Neural progenitor cell (in vitro differentiated cells): ENCODE results near the gene SF3A1. TPM values are rescaled to one million over a fixed set of nuclear protein-coding genes. Genes with fewer than 3 reads are reported as not detected.
A peak's percentile ranks its signal among the peaks of the same experiment; 100 is the strongest.

ENCODE experiments used
- DNase-seq: peaks from one replicate; pipeline ENCODE4 v3.0.0-alpha.2; 2016; ENCODE audit warnings: low spot score
- H2AFZ ChIP-seq: fragments of 200-600 bp; sonication (generic); replicated peaks from 2 replicates; pipeline ENCODE4 v1.6.1; 2016; ENCODE audit warnings: antibody characterized with exemption
- H3F3A ChIP-seq: fragments of 200-600 bp; sonication (generic); 2 replicates; pipeline ENCODE4 v1.6.1; 2016; ENCODE audit warnings: antibody characterized with exemption, low read depth
- H3K27ac ChIP-seq: fragments of 200-600 bp; sonication (generic); 2 replicates; pipeline ENCODE4 v1.5.1; 2016; ENCODE audit warnings: mild to moderate bottlenecking
- H3K27me3 ChIP-seq: fragments of 200-600 bp; sonication (generic); 2 replicates; pipeline ENCODE4 v1.6.1; 2016; ENCODE audit warnings: mild to moderate bottlenecking, moderate library complexity
- H3K36me3 ChIP-seq: fragments of 200-600 bp; sonication (generic); 2 replicates; pipeline ENCODE4 v1.5.1; 2016
- H3K4me1 ChIP-seq: fragments of 200-600 bp; sonication (generic); 2 replicates; pipeline ENCODE4 v1.6.1; 2016; ENCODE audit warnings: mixed run types
- H3K4me2 ChIP-seq: fragments of 200-600 bp; sonication (generic); 2 replicates; pipeline ENCODE4 v1.6.1; 2016
- H3K4me3 ChIP-seq: fragments of 200-600 bp; sonication (generic); 2 replicates; pipeline ENCODE4 v1.5.1; 2016
- H3K79me2 ChIP-seq: fragments of 200-600 bp; sonication (generic); 2 replicates; pipeline ENCODE4 v1.6.1; 2016; ENCODE audit warnings: low read depth
- H3K9ac ChIP-seq: fragments of 200-600 bp; sonication (generic); 2 replicates; pipeline ENCODE4 v1.6.1; 2016
- H3K9me3 ChIP-seq: fragments of 200-600 bp; sonication (generic); 2 replicates; pipeline ENCODE4 v1.5.1; 2016; ENCODE audit warnings: low read depth
- H4K20me1 ChIP-seq: fragments of 200-600 bp; sonication (generic); 2 replicates; pipeline ENCODE4 v1.6.1; 2016; ENCODE audit warnings: low read depth
- H3K27ac Mint-ChIP-seq: 3 replicates; pipeline ENCODE4 v1.8.0; 2021; ENCODE audit warnings: mixed read lengths
- H3K27me3 Mint-ChIP-seq: 2 replicates; pipeline ENCODE4 v1.8.0; 2022; ENCODE audit warnings: low read depth, mild to moderate bottlenecking, inconsistent platforms, moderate library complexity, mixed read lengths; ENCODE audit not compliant: insufficient read depth
- H3K36me3 Mint-ChIP-seq: 3 replicates; pipeline ENCODE4 v1.8.0; 2021; ENCODE audit warnings: mixed read lengths
- H3K4me1 Mint-ChIP-seq: 3 replicates; pipeline ENCODE4 v1.8.0; 2021; ENCODE audit warnings: mixed read lengths
- H3K4me3 Mint-ChIP-seq: 3 replicates; pipeline ENCODE4 v1.8.0; 2021; ENCODE audit warnings: mild to moderate bottlenecking, moderate library complexity, mixed read lengths
- H3K9me3 Mint-ChIP-seq: 3 replicates; pipeline ENCODE4 v1.8.0; 2020; ENCODE audit warnings: mixed read lengths
- CTCF ChIP-seq: fragments of 200-600 bp; sonication (generic); IDR thresholded peaks from 2 replicates; pipeline ENCODE4 v1.5.1; 2017; ENCODE audit warnings: antibody characterized with exemption, mild to moderate bottlenecking
- EZH2 ChIP-seq: fragments of 200-600 bp; sonication (generic); IDR thresholded peaks from 2 replicates; pipeline ENCODE4 v1.6.1; 2017; ENCODE audit warnings: antibody characterized with exemption, mild to moderate bottlenecking, moderate library complexity
- EZH2phosphoT487 ChIP-seq: fragments of 200-600 bp; sonication (generic); IDR thresholded peaks from 2 replicates; pipeline ENCODE4 v1.6.1; 2017; ENCODE audit warnings: antibody characterized with exemption
- total RNA-seq: library from RNA; depleted of rRNA; stranded (reverse); fragments of >200 nt; gene quantifications from 2 replicates; pipeline ENCODE4 v1.2.3, GENCODE V29; 2015; ENCODE audit warnings: low replicate concordance

Gene SF3A1
- total RNA-seq, 1 donor from 2014 or later = 29.2 TPM

DNA sequence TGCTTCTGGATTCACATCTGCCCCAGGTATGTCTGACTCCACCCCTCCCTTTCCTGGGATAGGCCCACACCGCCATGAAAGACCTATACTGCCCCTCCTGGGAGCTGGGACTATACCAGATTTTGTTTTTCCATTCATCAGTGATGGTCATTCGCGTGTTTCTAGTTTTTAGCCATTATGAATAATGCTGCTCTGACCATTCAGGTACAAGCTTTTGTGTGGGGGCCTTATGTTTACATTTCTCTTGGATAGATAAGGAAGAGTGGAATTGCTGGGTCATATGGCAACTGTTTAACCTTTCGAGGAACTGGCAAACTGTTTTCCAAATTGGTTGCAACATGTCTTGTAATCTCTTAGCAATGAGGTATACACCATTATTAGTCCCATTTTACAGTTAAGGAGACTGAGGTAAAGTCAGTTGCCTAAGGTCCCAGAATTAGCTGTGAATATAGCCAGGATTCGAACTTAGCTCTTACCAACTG, 28.8 kb downstream of the SF3A1 start:
- Mint-ChIP-seq H3K4me3 (peak overlapping the region; percentile 79), H3K27ac (no peak overlapping the region), H3K27me3 (no peaks in the 10 kb centered on the region), H3K36me3 (peaks cover 6% of the 10 kb centered on the region), H3K4me1 (peaks cover 19% of the 10 kb centered on the region), H3K9me3 (no peaks in the 10 kb centered on the region)
- Histone ChIP-seq H3K9me3 (no peaks in the 10 kb centered on the region), H3K9ac (no peak overlapping the region), H3K27ac (no peak overlapping the region), H3K27me3 (no peaks in the 10 kb centered on the region), H3K79me2 (no peaks in the 10 kb centered on the region), H3K4me3 (no peak overlapping the region), H3K36me3 (no peaks in the 10 kb centered on the region), H3K4me2 (no peak overlapping the region), H2AFZ (no peak overlapping the region), H3K4me1 (peaks cover 14% of the 10 kb centered on the region), H4K20me1 (peaks cover 17% of the 10 kb centered on the region), H3F3A (peaks cover 11% of the 10 kb centered on the region)
- DNase-seq = peak; percentile 31
- TF ChIP-seq CTCF (peak; percentile 38), EZH2 (no peak)

DNA sequence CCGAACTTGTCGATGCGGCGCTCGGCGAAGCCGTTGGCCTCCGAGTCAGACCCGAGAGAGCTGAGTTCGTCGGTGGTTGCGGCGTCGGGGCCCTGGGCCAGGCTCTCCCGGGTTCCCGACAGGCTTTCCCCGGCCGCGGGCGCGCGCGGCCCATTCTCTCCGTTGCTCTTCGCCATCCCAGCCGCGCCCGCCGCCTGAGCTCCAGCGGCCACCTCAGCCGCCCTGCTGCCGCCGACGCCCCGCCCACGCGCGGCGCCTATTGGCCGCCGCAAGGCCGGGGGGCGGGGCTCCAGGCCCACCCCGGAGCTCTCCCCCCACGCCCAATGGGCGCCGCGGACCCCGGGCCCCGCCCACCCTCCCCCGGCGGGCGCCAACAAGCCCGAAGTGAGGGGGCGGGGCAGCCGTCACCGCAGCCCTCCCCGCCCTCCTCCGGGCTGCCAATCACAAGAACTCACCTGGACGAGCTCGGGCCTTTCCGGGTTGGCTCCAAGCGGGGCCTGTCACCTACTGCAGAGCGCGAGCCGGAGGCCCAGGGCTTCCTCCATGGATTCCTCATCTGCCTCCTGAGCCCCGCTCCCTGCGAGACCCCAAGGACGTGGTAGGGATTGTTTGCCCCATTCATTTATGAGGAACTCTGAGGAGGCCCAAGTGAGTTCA, 29.9 kb downstream of the SF3A1 start, which contains the start of gene TBC1D10A:
TSS of gene TBC1D10A (minus strand) at position 236 of the 657 bp plus-strand sequence. CDS start at position 176, 60 bp downstream.
- no peak within 1 kb of the TSS for H3K27ac ChIP-seq
- no peaks in the 10 kb centered on the region for H3K27me3 Mint-ChIP-seq
- H3K4me2 ChIP-seq = peak within 1 kb of the TSS; percentile 92
- H3K4me1 ChIP-seq = peaks cover 14% of the 10 kb centered on the region
- H3K27ac Mint-ChIP-seq = no peak within 1 kb of the TSS
- peak within 1 kb of the TSS; percentile 97 for H2AFZ ChIP-seq
- no peaks in the 10 kb centered on the region for H3K27me3 ChIP-seq
- H3F3A ChIP-seq = peaks cover 11% of the 10 kb centered on the region
- peak; percentile 98 for DNase-seq
- peak within 1 kb of the TSS; percentile 86 for H3K4me3 Mint-ChIP-seq
- H3K36me3 Mint-ChIP-seq = peaks cover 3% of the 10 kb centered on the region
- TF ChIP-seq EZH2 = no peak
- no peak for TF ChIP-seq EZH2phosphoT487
- H3K79me2 ChIP-seq = no peaks in the 10 kb centered on the region
- H3K9me3 ChIP-seq = no peaks in the 10 kb centered on the region
- peaks cover 19% of the 10 kb centered on the region for H3K4me1 Mint-ChIP-seq
- H4K20me1 ChIP-seq = peaks cover 17% of the 10 kb centered on the region
- no peaks in the 10 kb centered on the region for H3K36me3 ChIP-seq
- peak within 1 kb of the TSS; percentile 98 for H3K4me3 ChIP-seq
- H3K9ac ChIP-seq = peak within 1 kb of the TSS; percentile 52
- H3K9me3 Mint-ChIP-seq = no peaks in the 10 kb centered on the region

- Mint-ChIP-seq H3K27ac (no peak overlapping the region), H3K27me3 (no peaks in the 10 kb centered on the region)
- peak overlapping the region; percentile 95 for H2AFZ ChIP-seq
These were observed 30.4 kb downstream of the SF3A1 start for GRCh38 chr22:30326255-30326705.

More at GRCh38 chr22:30326255-30326705, 30.4 kb downstream of the SF3A1 start:
- H3K4me1 Mint-ChIP-seq = peaks cover 19% of the 10 kb centered on the region
- TF ChIP-seq EZH2phosphoT487 (no peak), EZH2 (no peak), CTCF (no peak)
- no peaks in the 10 kb centered on the region for H3K9me3 Mint-ChIP-seq
- H3F3A ChIP-seq = peaks cover 11% of the 10 kb centered on the region
- H4K20me1 ChIP-seq = peaks cover 17% of the 10 kb centered on the region
- H3K27ac ChIP-seq = no peak overlapping the region
- H3K36me3 Mint-ChIP-seq = peaks cover 3% of the 10 kb centered on the region
- DNase-seq = no peak
- H3K4me3 Mint-ChIP-seq = peak overlapping the region; percentile 86
- H3K36me3 ChIP-seq = no peaks in the 10 kb centered on the region
- no peaks in the 10 kb centered on the region for H3K9me3 ChIP-seq
- H3K4me2 ChIP-seq = peak overlapping the region; percentile 92
- H3K4me3 ChIP-seq = peak overlapping the region; percentile 98
- H3K27me3 ChIP-seq = no peaks in the 10 kb centered on the region
- H3K9ac ChIP-seq = peak overlapping the region; percentile 52
- H3K79me2 ChIP-seq = no peaks in the 10 kb centered on the region
- peaks cover 14% of the 10 kb centered on the region for H3K4me1 ChIP-seq
